GM19239 (cell line): ENCODE results near the gene VIL1.

Experiments
- DNase-seq: peaks from one replicate; pipeline ENCODE4 v3.0.0; 2011; ENCODE audit warnings: low spot score; ENCODE audit not compliant: insufficient read length
- FAIRE-seq: peaks from 2 replicates; lab custom pipeline; 2011; peaks lifted over from hg19 to GRCh38; lab: Jason Lieb, UNC

The VIL1 gene

GRCh38 chr2:218394298-218395089 is 24.4 kb upstream of the VIL1 start:
- no peak for FAIRE-seq
- DNase-seq = no peak

GRCh38 chr2:218395090-218395444 is 23.9 kb upstream of the VIL1 start:
- FAIRE-seq = no peak
- no peak for DNase-seq

- no peak for DNase-seq
- peak; percentile 4 for FAIRE-seq
These were observed 23.5 kb upstream of the VIL1 start for GRCh38 chr2:218395456-218395825.

GRCh38 chr2:218395826-218396687 is 22.9 kb upstream of the VIL1 start:
- peak; percentile 85 for DNase-seq
- peak; percentile 94 for FAIRE-seq

GRCh38 chr2:218396688-218397462 is 22.0 kb upstream of the VIL1 start:
- DNase-seq (no peak), FAIRE-seq (peak; percentile 23)

- DNase-seq = no peak
- FAIRE-seq = no peak
These were observed 21.5 kb upstream of the VIL1 start for GRCh38 chr2:218397463-218397819.

GRCh38 chr2:218397820-218398436 is 21.0 kb upstream of the VIL1 start:
- DNase-seq (no peak), FAIRE-seq (peak; percentile 91)

GRCh38 chr2:218398437-218399390 is 20.2 kb upstream of the VIL1 start:
- FAIRE-seq (no peak), DNase-seq (no peak)

- peak; percentile 92 for FAIRE-seq
- DNase-seq = peak; percentile 89
These were observed 19.3 kb upstream of the VIL1 start, which contains the start of gene CTDSP1 for GRCh38 chr2:218399391-218400166. Gene CTDSP1 (plus strand): TSS chr2:218399868. CDS start chr2:218400091, 223 bp downstream.

GRCh38 chr2:218400167-218400929 is 18.6 kb upstream of the VIL1 start:
- FAIRE-seq (peak; percentile 81), DNase-seq (no peak)

GRCh38 chr2:218400930-218401881 is 17.7 kb upstream of the VIL1 start:
- DNase-seq (no peak), FAIRE-seq (no peak)

GRCh38 chr2:218401890-218402289 is 17.0 kb upstream of the VIL1 start:
- FAIRE-seq (no peak), DNase-seq (no peak)

- DNase-seq = no peak
- no peak for FAIRE-seq
These were observed 16.4 kb upstream of the VIL1 start for GRCh38 chr2:218402491-218402901.

- FAIRE-seq (no peak), DNase-seq (no peak)
These were observed 16.0 kb upstream of the VIL1 start for GRCh38 chr2:218402911-218403411.

- no peak for DNase-seq
- FAIRE-seq = no peak
These were observed 15.1 kb upstream of the VIL1 start for GRCh38 chr2:218403810-218404209.

- no peak for DNase-seq
- FAIRE-seq = no peak
These were observed 14.4 kb upstream of the VIL1 start for GRCh38 chr2:218404351-218405085.
